ENCODE results near the gene OCLN.

DNA sequence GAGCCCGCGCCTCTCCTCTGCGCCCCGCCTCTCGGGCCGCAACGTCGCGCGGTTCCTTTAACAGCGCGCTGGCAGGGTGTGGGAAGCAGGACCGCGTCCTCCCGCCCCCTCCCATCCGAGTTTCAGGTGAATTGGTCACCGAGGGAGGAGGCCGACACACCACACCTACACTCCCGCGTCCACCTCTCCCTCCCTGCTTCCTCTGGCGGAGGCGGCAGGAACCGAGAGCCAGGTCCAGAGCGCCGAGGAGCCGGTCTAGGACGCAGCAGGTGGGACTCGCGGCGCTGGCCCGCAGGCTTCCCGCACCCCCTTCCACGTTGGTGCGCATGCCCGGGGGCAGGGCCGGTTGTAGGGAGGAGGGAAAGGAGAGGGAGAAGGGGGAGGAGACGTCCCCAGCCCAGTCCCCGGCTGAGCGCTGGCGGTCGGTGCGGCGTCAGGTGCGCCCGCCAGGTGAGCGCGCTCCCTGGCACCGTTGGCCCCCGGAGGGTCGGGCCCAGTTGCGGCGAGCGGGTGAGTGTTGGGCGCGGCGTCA lies at the start of gene OCLN:
- TF ChIP-seq POLR2AphosphoS5 (IDR thresholded peaks at IDR 0.05; ENCODE audit: low read depth, low read length) (no peak), POLR2A (IDR thresholded peaks at IDR 0.05; ENCODE audit: low read depth, low read length) (no peak; the same call in 1 of the 2 replicates)

All from GM12891 (cell line).